Measurements from ENCODE around the gene ZC3H10.

DNA sequence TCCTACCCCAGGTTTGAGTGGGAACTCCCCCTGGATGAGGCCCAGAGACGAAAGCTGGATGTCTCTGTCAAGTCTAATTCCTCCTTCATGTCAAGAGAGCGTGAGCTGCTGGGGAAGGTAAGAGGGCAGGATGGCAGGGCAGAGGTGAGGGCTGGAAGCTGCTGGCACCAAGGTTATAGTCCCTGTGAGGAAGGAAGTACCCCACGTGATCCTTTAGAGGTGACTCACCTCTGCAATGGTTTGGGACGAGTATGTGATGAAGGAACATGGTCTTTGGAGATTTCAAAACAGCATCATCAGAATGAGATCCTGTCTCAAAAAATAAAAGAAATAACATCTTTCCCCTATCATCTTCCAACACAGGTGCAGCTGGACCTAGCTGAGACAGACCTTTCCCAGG, 25.2 kb downstream of the ZC3H10 start:
- TF ChIP-seq, protein P1, sequence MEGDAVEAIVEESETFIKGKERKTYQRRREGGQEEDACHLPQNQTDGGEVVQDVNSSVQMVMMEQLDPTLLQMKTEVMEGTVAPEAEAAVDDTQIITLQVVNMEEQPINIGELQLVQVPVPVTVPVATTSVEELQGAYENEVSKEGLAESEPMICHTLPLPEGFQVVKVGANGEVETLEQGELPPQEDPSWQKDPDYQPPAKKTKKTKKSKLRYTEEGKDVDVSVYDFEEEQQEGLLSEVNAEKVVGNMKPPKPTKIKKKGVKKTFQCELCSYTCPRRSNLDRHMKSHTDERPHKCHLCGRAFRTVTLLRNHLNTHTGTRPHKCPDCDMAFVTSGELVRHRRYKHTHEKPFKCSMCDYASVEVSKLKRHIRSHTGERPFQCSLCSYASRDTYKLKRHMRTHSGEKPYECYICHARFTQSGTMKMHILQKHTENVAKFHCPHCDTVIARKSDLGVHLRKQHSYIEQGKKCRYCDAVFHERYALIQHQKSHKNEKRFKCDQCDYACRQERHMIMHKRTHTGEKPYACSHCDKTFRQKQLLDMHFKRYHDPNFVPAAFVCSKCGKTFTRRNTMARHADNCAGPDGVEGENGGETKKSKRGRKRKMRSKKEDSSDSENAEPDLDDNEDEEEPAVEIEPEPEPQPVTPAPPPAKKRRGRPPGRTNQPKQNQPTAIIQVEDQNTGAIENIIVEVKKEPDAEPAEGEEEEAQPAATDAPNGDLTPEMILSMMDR (IDR thresholded peaks at IDR 0.05; ENCODE audit: poor library complexity, severe bottlenecking): no peak
- TF ChIP-seq SMC3 (conservative IDR thresholded peaks at IDR 0.05; ENCODE audit: poor library complexity): no peak
- TF ChIP-seq, protein P2, sequence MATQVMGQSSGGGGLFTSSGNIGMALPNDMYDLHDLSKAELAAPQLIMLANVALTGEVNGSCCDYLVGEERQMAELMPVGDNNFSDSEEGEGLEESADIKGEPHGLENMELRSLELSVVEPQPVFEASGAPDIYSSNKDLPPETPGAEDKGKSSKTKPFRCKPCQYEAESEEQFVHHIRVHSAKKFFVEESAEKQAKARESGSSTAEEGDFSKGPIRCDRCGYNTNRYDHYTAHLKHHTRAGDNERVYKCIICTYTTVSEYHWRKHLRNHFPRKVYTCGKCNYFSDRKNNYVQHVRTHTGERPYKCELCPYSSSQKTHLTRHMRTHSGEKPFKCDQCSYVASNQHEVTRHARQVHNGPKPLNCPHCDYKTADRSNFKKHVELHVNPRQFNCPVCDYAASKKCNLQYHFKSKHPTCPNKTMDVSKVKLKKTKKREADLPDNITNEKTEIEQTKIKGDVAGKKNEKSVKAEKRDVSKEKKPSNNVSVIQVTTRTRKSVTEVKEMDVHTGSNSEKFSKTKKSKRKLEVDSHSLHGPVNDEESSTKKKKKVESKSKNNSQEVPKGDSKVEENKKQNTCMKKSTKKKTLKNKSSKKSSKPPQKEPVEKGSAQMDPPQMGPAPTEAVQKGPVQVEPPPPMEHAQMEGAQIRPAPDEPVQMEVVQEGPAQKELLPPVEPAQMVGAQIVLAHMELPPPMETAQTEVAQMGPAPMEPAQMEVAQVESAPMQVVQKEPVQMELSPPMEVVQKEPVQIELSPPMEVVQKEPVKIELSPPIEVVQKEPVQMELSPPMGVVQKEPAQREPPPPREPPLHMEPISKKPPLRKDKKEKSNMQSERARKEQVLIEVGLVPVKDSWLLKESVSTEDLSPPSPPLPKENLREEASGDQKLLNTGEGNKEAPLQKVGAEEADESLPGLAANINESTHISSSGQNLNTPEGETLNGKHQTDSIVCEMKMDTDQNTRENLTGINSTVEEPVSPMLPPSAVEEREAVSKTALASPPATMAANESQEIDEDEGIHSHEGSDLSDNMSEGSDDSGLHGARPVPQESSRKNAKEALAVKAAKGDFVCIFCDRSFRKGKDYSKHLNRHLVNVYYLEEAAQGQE (IDR thresholded peaks at IDR 0.05; ENCODE audit: borderline replicate concordance): no peak

All from neural cell (in vitro differentiated cells).